ENCODE measurements around the gene NEK11. TPM values are rescaled to one million over a fixed set of nuclear protein-coding genes. Genes with fewer than 3 reads are reported as not detected.

The NEK11 gene, protein sequence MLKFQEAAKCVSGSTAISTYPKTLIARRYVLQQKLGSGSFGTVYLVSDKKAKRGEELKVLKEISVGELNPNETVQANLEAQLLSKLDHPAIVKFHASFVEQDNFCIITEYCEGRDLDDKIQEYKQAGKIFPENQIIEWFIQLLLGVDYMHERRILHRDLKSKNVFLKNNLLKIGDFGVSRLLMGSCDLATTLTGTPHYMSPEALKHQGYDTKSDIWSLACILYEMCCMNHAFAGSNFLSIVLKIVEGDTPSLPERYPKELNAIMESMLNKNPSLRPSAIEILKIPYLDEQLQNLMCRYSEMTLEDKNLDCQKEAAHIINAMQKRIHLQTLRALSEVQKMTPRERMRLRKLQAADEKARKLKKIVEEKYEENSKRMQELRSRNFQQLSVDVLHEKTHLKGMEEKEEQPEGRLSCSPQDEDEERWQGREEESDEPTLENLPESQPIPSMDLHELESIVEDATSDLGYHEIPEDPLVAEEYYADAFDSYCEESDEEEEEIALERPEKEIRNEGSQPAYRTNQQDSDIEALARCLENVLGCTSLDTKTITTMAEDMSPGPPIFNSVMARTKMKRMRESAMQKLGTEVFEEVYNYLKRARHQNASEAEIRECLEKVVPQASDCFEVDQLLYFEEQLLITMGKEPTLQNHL
- total RNA-seq = 10 to 100 TPM in 1 of 4 donors, 1 to 10 TPM in 3; 2.3 to 25.2 (median 8.4) TPM

DNA sequence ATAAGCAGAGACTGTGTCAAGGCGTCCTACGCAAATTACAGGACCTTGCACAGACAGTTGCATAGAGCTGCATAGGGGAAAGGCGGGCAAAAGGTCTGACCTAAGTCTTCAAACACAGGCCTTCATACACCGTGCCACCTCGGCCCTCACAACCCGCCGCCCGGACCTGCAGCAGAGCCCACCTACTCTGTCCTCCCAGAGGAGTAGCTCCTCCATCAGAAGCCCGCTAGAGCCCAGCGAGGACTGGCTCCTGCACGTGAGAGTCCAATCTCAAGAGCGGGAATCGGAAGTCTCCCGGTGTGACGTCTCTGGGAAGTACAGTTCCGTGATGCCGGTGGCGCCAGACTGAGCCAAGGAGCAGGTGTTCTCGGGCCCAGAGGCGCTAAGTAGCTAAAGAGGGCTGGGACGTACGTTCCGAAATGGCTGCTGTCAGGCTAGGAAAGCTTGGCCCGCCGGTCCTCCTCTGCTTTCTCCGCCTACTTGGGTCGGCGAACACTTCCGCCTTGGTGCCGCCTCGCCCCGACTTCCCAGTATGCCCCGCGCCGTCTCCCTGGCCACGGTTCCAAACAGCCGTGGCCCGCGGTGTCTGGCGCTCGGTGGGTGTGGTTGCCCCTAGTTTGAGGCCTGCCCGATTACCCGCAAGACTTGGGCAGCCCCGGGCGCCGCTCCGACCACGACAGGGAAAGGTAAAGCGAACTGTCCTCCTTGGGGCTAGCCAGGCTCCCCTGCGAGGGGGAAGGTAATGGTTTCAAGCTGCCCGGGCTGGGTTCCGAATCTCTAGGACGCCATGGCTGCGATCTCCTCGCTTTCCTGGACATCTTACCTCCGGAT is at the start of gene NEK11, which contains the start of gene ASTE1:
NEK11 (plus strand) TSS at position 557 of the 831 bp plus-strand sequence. CDS start 2,832 bp downstream, outside the sequence.
ASTE1 (minus strand) TSS at position 505 of the 831 bp plus-strand sequence. CDS start 1,519 bp downstream, outside the sequence.
- H3K4me3 ChIP-seq = peak within 1 kb of the TSS; percentile 87
- peak within 1 kb of the TSS; percentile 80 to 85 for H3K27ac ChIP-seq
- peaks cover 0 to 5% of the 10 kb centered on the region in 2 donors for H3K4me1 ChIP-seq
- peak; percentile 78 to 85 for DNase-seq
- intact Hi-C loops (cut with DNase I; ENCODE audit: low total_unique reads) = no loop called here
- no peaks in the 10 kb centered on the region for H3K27me3 ChIP-seq
- H3K36me3 ChIP-seq = no peaks in the 10 kb centered on the region
- no peaks in the 10 kb centered on the region for H3K9me3 ChIP-seq
- peak in 1 of 2 donors; percentile 46 for TF ChIP-seq POLR2A (IDR thresholded peaks at IDR 0.05)
- TF ChIP-seq, protein P1, sequence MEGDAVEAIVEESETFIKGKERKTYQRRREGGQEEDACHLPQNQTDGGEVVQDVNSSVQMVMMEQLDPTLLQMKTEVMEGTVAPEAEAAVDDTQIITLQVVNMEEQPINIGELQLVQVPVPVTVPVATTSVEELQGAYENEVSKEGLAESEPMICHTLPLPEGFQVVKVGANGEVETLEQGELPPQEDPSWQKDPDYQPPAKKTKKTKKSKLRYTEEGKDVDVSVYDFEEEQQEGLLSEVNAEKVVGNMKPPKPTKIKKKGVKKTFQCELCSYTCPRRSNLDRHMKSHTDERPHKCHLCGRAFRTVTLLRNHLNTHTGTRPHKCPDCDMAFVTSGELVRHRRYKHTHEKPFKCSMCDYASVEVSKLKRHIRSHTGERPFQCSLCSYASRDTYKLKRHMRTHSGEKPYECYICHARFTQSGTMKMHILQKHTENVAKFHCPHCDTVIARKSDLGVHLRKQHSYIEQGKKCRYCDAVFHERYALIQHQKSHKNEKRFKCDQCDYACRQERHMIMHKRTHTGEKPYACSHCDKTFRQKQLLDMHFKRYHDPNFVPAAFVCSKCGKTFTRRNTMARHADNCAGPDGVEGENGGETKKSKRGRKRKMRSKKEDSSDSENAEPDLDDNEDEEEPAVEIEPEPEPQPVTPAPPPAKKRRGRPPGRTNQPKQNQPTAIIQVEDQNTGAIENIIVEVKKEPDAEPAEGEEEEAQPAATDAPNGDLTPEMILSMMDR (IDR thresholded peaks at IDR 0.05) = no peak

DNA sequence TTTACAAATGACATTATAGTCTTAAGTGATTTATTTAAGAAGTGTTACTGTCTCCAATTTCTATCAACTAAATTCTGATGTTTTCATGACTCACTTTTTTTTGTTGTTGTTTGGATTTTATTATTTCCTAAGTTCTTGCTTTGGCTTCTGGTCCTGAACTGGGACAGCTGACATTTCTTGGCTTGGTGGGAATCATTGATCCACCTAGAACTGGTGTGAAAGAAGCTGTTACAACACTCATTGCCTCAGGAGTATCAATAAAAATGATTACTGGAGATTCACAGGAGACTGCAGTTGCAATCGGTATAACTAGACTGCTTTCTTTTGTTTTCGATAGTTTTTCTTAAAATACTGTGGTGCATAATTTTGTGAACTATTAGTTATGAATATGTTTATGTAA is 47.6 kb upstream of the NEK11 start:
- no peaks in the 10 kb centered on the region for H3K36me3 ChIP-seq
- H3K4me1 ChIP-seq = no peaks in the 10 kb centered on the region
- DNase-seq = no peak
- H3K9me3 ChIP-seq = no peaks in the 10 kb centered on the region
- no peak overlapping the region for H3K27ac ChIP-seq
- H3K27me3 ChIP-seq = no peaks in the 10 kb centered on the region
- intact Hi-C loops (cut with DNase I; ENCODE audit: low total_unique reads) = no loop called here
- H3K4me3 ChIP-seq = no peak overlapping the region
- TF ChIP-seq, protein P1 (IDR thresholded peaks at IDR 0.05) = no peak
- no peak for TF ChIP-seq POLR2A (IDR thresholded peaks at IDR 0.05)

DNA sequence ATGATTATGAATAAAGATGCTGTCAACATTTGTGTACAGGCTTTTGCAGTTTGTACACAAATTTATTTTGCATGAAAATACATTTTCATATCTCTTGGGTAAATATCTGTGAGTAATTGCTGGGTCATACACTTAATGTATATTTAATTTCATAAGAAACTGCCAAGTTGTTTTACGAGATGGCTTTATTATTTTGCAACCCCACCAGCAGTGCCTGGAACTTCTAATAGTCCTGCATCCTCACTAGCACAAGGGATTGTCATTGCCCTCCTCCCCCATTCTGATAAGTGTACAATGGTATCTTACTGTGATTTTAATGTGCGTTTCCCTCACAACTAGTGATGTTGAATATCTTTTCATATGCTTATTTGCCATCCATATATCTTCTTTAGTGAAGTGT is 45.2 kb upstream of the NEK11 start:
- H3K36me3 ChIP-seq = no peaks in the 10 kb centered on the region
- H3K9me3 ChIP-seq = no peaks in the 10 kb centered on the region
- H3K27ac ChIP-seq = no peak overlapping the region
- H3K27me3 ChIP-seq = no peaks in the 10 kb centered on the region
- TF ChIP-seq POLR2A (IDR thresholded peaks at IDR 0.05) = no peak
- TF ChIP-seq, protein P1 (IDR thresholded peaks at IDR 0.05) = no peak
- no peak for DNase-seq
- H3K4me1 ChIP-seq = no peaks in the 10 kb centered on the region
- H3K4me3 ChIP-seq = no peak overlapping the region
- intact Hi-C loops (cut with DNase I; ENCODE audit: low total_unique reads) = no loop called here

DNA sequence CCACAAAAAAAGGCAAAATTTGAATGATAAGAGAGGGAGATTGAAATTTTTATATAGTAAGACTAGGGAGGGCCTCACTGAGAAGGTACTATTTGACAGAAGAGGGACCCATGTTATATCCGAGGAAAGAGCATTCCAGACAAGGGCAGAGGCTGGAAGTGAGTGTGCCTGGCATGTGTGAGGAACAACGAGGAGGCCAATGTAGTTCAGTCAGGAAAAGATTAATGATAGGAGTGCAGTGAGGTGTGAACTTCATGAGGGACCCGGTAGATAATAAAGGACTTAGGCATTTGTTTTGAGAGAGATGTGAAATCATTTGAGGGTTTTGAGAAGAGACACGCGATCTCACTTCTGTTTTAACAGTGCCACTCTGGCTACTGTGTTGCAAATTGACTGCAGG is 36.4 kb upstream of the NEK11 start:
- DNase-seq = no peak
- H3K27ac ChIP-seq = no peak overlapping the region
- intact Hi-C loops (cut with DNase I; ENCODE audit: low total_unique reads) = no loop called here
- TF ChIP-seq POLR2A (IDR thresholded peaks at IDR 0.05) = no peak
- TF ChIP-seq, protein P1 (IDR thresholded peaks at IDR 0.05) = no peak
- no peak overlapping the region for H3K4me3 ChIP-seq
- no peaks in the 10 kb centered on the region for H3K36me3 ChIP-seq
- H3K9me3 ChIP-seq = no peaks in the 10 kb centered on the region
- H3K4me1 ChIP-seq = no peaks in the 10 kb centered on the region
- no peaks in the 10 kb centered on the region for H3K27me3 ChIP-seq

Data from uterus (tissue), 4 donors.